Subcutaneous abdominal adipose tissue (tissue), 5 donors: ENCODE measurements around the gene LSM14A.
"Not testable (repeated sequence)": the region's sequence is repeated elsewhere in the genome, so short reads cannot be mapped to it uniquely, and the experiment has no call there.

Source experiments
- H3K27ac ChIP-seq: one replicate; pipeline ENCODE4 v1.7.0; 2013; ENCODE audit warnings: low read depth, mild to moderate bottlenecking, inconsistent platforms, low read length, moderate library complexity
- H3K27me3 ChIP-seq, 5 donors: one replicate each; pipeline ENCODE4 v1.7.0; 2013; ENCODE audit warnings: low read length in 5 of 5, inconsistent platforms in 1 of 5; ENCODE audit not compliant: control insufficient read depth in 5 of 5, insufficient read depth in 4 of 5
- H3K36me3 ChIP-seq, 5 donors: one replicate each; pipeline ENCODE4 v1.7.0; 2013; ENCODE audit warnings: low read length in 5 of 5; ENCODE audit not compliant: control insufficient read depth in 5 of 5, insufficient read depth in 5 of 5
- H3K4me1 ChIP-seq, 5 donors: one replicate each; pipeline ENCODE4 v1.7.0; 2013; ENCODE audit warnings: low read length in 5 of 5, mild to moderate bottlenecking in 3 of 5, moderate library complexity in 1 of 5; ENCODE audit not compliant: control insufficient read depth in 5 of 5, insufficient read depth in 5 of 5
- H3K4me3 ChIP-seq, 5 donors: one replicate each; pipeline ENCODE4 v1.7.0; 2013; ENCODE audit warnings: low read length in 5 of 5, low read depth in 1 of 5
- H3K9ac ChIP-seq, 5 donors: one replicate each; pipeline ENCODE4 v1.7.0; 2013; ENCODE audit warnings: low read length in 5 of 5, mild to moderate bottlenecking in 4 of 5, moderate library complexity in 3 of 5
- H3K9me3 ChIP-seq, 5 donors: one replicate each; pipeline ENCODE4 v1.7.0; 2013; ENCODE audit warnings: low read length in 5 of 5; ENCODE audit not compliant: control insufficient read depth in 5 of 5
- donor health status: healthy.
- donor health status: healthy.
- donor health status: healthy.
- donor health status: healthy.
- donor health status: healthy.

LSM14A gene

DNA sequence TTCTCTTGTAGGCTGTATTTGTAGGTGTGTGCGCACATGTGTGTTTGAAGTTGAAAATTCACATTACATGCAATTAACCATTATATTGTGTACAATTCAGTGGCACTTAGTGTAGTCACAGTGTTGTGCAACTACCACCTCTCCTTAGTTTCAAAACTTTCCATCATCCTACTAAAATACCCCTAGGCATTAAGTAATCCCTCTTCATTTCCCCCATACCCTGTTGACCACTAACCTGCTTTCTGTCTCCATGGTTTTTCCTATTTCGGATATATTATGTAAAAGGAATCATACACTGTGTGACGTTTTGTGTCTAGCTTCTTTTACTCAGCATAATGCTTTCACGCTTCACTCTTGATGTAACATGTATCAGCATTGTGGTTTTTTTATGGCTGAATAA is 16.1 kb downstream of the LSM14A start:
- no peak overlapping the region for H3K9ac ChIP-seq
- peak overlapping the region; percentile 20 for H3K27ac ChIP-seq
- H3K9me3 ChIP-seq: no peaks in the 10 kb centered on the region
- no peaks in the 10 kb centered on the region for H3K27me3 ChIP-seq
- H3K4me3 ChIP-seq: no peak overlapping the region
- H3K4me1 ChIP-seq: peaks cover 3 to 56% (median 45%) of the 10 kb centered on the region in 5 donors
- no peaks in the 10 kb centered on the region for H3K36me3 ChIP-seq

DNA sequence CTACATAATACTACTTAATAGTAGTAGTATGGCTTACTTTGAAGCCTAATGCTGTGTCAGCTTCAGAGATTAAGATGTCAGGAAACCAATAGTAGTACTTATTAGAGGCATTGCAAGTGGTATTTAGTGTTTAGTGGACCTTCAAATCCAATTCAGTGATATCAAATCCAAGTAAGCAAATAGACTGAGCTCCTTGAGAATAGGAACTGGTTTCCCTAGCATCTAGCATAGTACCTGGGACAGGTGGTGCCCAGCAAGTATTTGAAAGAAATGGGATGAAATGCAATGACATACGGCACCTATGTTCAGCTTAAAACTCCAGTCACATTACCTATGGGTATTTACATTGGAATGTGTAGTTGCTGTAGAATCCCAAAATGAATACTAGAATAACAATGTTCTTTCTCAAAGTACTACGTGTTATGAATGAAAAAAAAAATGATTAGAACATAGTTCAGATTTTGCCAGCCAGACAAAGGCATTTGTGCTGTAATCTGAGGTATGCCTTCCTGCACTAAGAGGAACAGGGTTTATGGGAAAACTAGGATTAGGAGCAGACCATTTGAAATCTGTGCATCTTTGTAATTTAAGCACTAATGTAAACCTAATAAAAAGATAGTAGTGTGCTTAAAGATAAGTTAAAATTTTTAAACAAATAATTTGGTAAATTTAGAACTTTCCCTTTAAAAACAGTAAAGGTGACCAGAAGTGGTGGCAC is 17.1 kb downstream of the LSM14A start:
- peaks cover 3 to 56% (median 40%) of the 10 kb centered on the region in 5 donors for H3K4me1 ChIP-seq

DNA sequence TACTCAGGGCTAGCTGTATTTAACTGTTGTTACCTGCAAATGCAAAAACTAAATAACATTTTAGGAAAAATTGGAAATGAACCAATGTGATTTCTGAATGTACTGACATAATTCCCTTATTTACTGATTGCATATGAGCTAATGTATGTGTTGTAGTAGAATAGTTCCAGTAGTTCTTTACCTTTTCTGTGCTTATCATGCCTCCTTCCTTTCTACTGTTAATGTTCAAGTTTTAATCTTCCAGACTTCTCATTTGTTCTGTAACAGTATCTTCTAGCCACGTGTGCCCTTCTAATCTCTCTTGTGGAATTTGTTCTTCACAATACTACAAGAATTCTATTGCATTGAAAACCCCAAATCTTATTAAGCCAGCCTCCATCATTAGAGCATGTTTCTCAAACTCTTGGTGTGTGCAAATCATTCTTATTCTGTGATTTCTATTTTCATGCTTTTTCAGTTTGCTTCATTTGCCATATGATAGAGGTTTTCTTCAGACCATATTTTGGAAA is 17.7 kb downstream of the LSM14A start:
- no peaks in the 10 kb centered on the region for H3K27me3 ChIP-seq
- no peak overlapping the region for H3K9ac ChIP-seq
- H3K27ac ChIP-seq: no peak overlapping the region
- H3K9me3 ChIP-seq: no peaks in the 10 kb centered on the region
- H3K4me1 ChIP-seq: peaks cover 3 to 50% (median 34%) of the 10 kb centered on the region in 5 donors
- peaks cover 7 to 14% (median 8%) of the 10 kb centered on the region in 5 donors for H3K36me3 ChIP-seq
- no peak overlapping the region for H3K4me3 ChIP-seq

More for the DNA sequence above, 17.1 kb downstream of the LSM14A start:
- Histone ChIP-seq H3K4me3 (no peak overlapping the region), H3K36me3 (peaks cover 1 to 8% (median 2%) of the 10 kb centered on the region in 5 donors), H3K27ac (peak overlapping the region; percentile 20), H3K9me3 (no peaks in the 10 kb centered on the region), H3K27me3 (no peaks in the 10 kb centered on the region), H3K9ac (peak overlapping the region in 2 of 5 donors; percentile 6 to 17)

DNA sequence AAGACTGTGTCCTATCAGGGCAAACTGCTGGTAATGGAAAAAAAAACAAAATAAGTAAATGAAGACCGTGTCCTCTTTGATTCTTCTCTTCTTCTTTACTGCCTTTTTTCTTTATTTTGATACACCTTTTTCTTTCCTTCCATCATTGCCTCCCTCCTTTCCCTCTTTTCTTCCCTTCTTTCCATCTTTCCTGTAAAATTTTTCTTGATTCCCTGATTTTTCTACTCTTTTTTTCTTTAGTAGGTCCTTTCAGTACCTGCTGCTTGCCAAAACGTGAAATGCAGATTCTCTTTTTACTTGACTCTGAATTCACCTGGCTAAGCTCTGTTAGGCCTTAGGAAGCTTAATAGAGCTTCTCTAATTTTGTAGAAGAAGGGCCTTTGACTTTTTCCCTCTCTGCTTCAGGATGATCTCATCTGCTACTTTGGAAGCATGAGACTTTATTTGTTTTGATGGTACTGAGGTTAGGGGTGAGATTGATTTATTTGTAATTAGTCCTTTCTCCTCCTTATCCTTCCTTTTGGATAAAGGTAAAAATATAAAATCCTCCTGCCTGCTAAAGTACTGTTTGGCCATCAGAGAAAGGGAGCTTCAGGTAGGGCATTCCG is 19.2 kb downstream of the LSM14A start:
- H3K36me3 ChIP-seq: peaks cover 14 to 24% (median 22%) of the 10 kb centered on the region in 5 donors
- H3K9me3 ChIP-seq: no peaks in the 10 kb centered on the region
- H3K9ac ChIP-seq: peak overlapping the region in 2 of 5 donors; percentile 11 to 16
- no peak overlapping the region for H3K4me3 ChIP-seq
- H3K27ac ChIP-seq: no peak overlapping the region
- H3K27me3 ChIP-seq: no peaks in the 10 kb centered on the region
- peaks cover 0 to 39% (median 25%) of the 10 kb centered on the region in 5 donors for H3K4me1 ChIP-seq

DNA sequence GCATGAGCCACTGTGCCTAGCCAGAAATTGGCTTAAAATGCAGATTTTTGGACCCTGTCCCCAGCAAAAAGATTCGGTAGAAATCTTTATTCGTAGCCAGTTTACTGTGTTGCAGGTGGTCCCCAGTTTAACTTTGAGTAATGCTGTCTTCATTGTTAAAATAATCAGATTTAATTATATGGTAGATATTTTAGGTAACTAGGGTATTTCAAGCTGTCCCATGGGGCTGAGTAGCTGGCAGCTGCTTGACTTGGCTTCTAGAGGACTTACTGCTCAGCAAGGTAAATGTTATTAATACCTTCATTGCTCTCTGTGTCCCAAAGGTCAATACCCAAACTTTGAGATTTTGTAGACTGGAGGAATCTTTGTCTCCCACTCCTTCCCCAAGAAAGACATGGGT is 21.1 kb downstream of the LSM14A start:
- Histone ChIP-seq H3K9ac (no peak overlapping the region), H3K27me3 (no peaks in the 10 kb centered on the region), H3K4me3 (no peak overlapping the region), H3K9me3 (no peaks in the 10 kb centered on the region), H3K27ac (no peak overlapping the region), H3K36me3 (peaks cover 17 to 42% (median 33%) of the 10 kb centered on the region in 5 donors), H3K4me1 (peaks cover 0 to 29% (median 19%) of the 10 kb centered on the region in 5 donors)

DNA sequence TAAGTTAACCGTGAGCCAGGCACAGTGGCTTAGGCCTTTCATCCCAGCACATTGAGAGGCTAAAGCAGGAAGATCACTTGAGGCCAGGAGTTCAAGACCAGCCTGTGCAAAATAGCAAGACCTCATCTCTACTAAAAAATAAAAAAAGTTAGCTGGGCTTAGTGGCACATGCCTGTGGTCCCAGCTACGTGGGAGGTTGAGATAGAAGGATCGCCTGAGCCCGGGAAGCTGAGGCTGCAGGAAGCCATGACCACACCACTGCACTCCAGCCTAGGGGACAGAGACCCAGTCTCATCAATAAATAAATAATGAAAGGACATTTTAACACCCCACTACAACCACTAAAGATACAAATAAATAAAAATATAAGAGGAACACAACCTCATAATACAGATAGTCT is 21.6 kb downstream of the LSM14A start:
- H3K9ac ChIP-seq: no peak overlapping the region
- no peak overlapping the region for H3K4me3 ChIP-seq
- H3K27me3 ChIP-seq: no peaks in the 10 kb centered on the region
- peaks cover 0 to 26% (median 16%) of the 10 kb centered on the region in 5 donors for H3K4me1 ChIP-seq
- peaks cover 17 to 46% (median 33%) of the 10 kb centered on the region in 5 donors for H3K36me3 ChIP-seq
- no peaks in the 10 kb centered on the region for H3K9me3 ChIP-seq
- no peak overlapping the region for H3K27ac ChIP-seq

DNA sequence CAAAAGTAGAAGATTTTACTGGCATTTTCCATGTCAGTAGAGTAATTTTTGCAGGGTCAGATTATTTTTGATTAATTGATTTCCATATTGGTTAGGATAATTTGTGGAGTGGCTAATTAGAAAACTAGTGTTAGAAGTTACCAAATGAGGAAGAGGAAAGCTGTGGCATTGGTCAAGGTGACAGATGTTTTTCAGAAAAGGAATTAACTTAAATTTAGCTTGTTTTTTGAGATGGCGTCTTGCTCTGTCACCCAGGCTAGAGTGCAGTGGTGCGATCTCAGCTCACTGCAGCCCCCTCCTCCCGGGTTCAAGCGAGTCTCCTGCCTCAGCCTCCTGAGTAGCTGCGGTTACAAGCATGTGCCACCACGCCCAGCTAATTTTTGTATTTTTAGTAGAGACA is 28.8 kb downstream of the LSM14A start:
- Histone ChIP-seq H3K27me3 (no peaks in the 10 kb centered on the region), H3K4me1 (no peaks in the 10 kb centered on the region), H3K36me3 (peaks cover 9 to 63% (median 23%) of the 10 kb centered on the region in 5 donors), H3K9me3 (no peaks in the 10 kb centered on the region), H3K9ac (no peak overlapping the region), H3K4me3 (no peak overlapping the region), H3K27ac (no peak overlapping the region)

DNA sequence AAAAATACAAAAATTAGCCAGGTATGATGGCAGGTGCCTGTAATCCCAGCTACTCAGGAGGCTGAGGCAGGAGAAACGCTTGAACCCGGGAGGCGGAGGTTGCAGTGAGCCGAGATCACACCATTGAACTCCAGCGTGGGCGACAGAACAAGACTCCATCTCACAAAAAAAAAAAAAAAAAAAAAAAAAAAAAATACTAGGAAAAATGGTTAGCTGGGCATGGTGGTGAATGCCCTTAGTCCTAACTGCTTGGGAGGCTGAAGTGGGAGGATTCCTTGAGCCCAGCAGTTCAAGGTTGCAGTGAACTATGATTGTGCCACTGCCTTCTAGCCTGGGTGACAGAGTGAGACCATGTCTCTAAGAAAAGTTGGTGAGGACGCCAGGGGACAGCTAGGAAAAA is 33.0 kb downstream of the LSM14A start:
- not testable (repeated sequence) for H3K4me1 ChIP-seq, H3K27me3 ChIP-seq, H3K9ac ChIP-seq, H3K27ac ChIP-seq, H3K9me3 ChIP-seq, H3K4me3 ChIP-seq
- H3K36me3 ChIP-seq: peaks cover 6 to 53% (median 34%) of the 10 kb centered on the region in 5 donors

DNA sequence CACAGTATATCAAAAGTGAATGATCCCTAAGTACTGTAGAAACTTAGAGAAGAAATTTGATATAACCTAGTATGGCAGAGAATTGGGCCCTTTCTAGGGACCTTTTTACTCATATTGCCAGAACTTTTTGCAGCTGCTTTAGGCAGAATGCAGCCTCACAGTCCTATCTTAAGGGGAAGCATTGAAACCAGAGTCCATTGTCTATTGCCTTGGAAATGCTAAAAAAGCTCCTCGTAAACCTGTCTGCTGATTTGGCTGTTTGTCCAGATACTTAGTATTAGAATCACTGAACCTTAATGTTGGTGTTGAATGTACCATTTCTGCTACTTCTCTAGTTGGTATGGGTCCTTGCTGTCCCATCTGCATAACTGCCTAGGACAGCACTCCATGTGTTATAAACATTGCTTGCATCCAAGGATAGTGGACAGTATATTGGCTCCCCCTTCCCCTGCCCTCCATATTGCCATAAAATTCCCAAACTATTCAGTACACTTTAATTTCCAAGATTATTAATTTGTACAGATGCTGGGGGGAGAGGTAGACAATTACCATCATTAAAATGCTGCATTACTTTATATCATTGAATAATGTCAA is 36.1 kb downstream of the LSM14A start:
- no peaks in the 10 kb centered on the region for H3K9me3 ChIP-seq
- H3K27me3 ChIP-seq: no peaks in the 10 kb centered on the region
- H3K4me1 ChIP-seq: no peaks in the 10 kb centered on the region
- H3K27ac ChIP-seq: no peak overlapping the region
- no peak overlapping the region for H3K4me3 ChIP-seq
- H3K36me3 ChIP-seq: peaks cover 6 to 54% (median 38%) of the 10 kb centered on the region in 5 donors
- no peak overlapping the region for H3K9ac ChIP-seq

DNA sequence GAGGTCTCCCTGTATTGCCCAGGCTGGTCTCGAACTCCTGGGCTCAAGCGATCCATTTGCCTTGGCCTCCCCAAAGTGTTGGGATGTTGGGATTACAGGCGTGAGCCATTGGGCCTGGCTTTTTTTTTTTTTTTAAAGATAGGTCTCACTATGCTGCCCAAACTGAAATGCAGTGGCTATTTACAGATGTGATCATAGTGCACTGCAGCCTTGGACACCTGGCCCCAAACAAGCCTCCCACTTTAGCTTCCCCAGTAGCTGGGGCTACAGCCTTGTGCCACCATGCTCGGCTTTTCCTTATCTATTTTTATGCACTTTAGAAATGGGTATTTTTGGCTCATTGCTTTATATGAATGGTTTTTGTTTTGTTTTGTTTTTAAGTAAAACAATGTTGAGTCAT is 37.4 kb downstream of the LSM14A start:
- Histone ChIP-seq H3K4me1 (no peaks in the 10 kb centered on the region), H3K27me3 (no peaks in the 10 kb centered on the region), H3K9me3 (no peaks in the 10 kb centered on the region), H3K9ac (peak overlapping the region in 1 of 5 donors; percentile 4), H3K4me3 (no peak overlapping the region), H3K27ac (no peak overlapping the region), H3K36me3 (peaks cover 6 to 63% (median 38%) of the 10 kb centered on the region in 5 donors)
